GM12878 (cell line): ENCODE data around the gene SPI1. TPM values are rescaled to one million over a fixed set of nuclear protein-coding genes. Genes with fewer than 3 reads are reported as not detected.

Experiments
- ATAC-seq: fragments of 200-7000 bp; cut with Tn5 transposase; 3 replicates; pipeline ENCODE4 v1.9.1; 2020; ENCODE audit warnings: mild to moderate bottlenecking, moderate library complexity
- BruUV-seq: library from RNA; stranded (reverse); fragments of 400-500 nt; replicated peaks from 2 replicates; lab custom pipeline; 2021; lab: Mats Ljungman, UMichigan
- CTCF ChIA-PET: fragments of 300-600 bp; sonication (Branson Sonifier 250); formaldehyde crosslinking; extraction: SDS; loops from one replicate; lab custom pipeline; 2021; ENCODE audit warnings: inconsistent platforms; lab: Yijun Ruan, JAX
- POLR2A ChIA-PET: fragments of 350-600 bp; formaldehyde crosslinking; extraction: SDS; loops from one replicate; lab custom pipeline; 2021; ENCODE audit warnings: inconsistent platforms; lab: Charles Lee
- RAD21 ChIA-PET: fragments of 300-600 bp; sonication (Branson Sonifier 250); formaldehyde crosslinking; loops from one replicate; lab custom pipeline; 2023; ENCODE audit warnings: antibody characterized with exemption; ENCODE audit not compliant: unreplicated experiment; lab: Charles Lee
- SMC1A ChIA-PET: fragments of 300-600 bp; sonication (Branson Sonifier 250); formaldehyde crosslinking; loops from one replicate; lab custom pipeline; 2023; ENCODE audit not compliant: unreplicated experiment, uncharacterized antibody; lab: Charles Lee
- DNase-seq: peaks from one replicate; pipeline ENCODE4 v3.0.0-alpha.2; 2011; ENCODE audit warnings: low read depth, low spot score
- FAIRE-seq: peaks from 3 replicates; lab custom pipeline; 2011; peaks lifted over from hg19 to GRCh38; lab: Jason Lieb, UNC
- H2AFZ ChIP-seq: 2 replicates; pipeline ENCODE4 v1.6.0; 2011; ENCODE audit warnings: low read depth, low read length, control low read depth; ENCODE audit not compliant: control insufficient read depth
- H3K27ac ChIP-seq: 2 replicates; pipeline ENCODE4 v1.5.1; 2011; ENCODE audit warnings: control low read depth; ENCODE audit not compliant: control insufficient read depth, insufficient read depth
- H3K27me3 ChIP-seq, 2 experiments: replicated peaks in 1 of 2; 2 replicates each; pipeline versions ENCODE4 v1.6.0 to v1.6.1; 2011; ENCODE audit warnings: low read length in 1 of 2; ENCODE audit not compliant: control insufficient read depth in 2 of 2, insufficient read depth in 2 of 2
- H3K36me3 ChIP-seq, 2 experiments: 2 replicates each; pipeline ENCODE4 v1.5.1; 2011; ENCODE audit warnings: low read length in 1 of 2; ENCODE audit not compliant: control insufficient read depth in 2 of 2, insufficient read depth in 2 of 2
- H3K4me1 ChIP-seq: 2 replicates; pipeline ENCODE4 v1.6.1; 2011; ENCODE audit warnings: mild to moderate bottlenecking, low read length, moderate library complexity, mixed read lengths; ENCODE audit not compliant: control insufficient read depth, insufficient read depth
- H3K4me2 ChIP-seq: 2 replicates; pipeline ENCODE4 v1.6.0; 2011; ENCODE audit warnings: control low read depth; ENCODE audit not compliant: control insufficient read depth, insufficient read depth
- H3K4me3 ChIP-seq: fragments of 200-600 bp; sonication (generic); 2 replicates; pipeline ENCODE4 v1.5.1; 2016
- H3K79me2 ChIP-seq: 2 replicates; pipeline ENCODE4 v1.6.0; 2011; ENCODE audit warnings: low read length; ENCODE audit not compliant: control insufficient read depth, insufficient read depth
- H3K9ac ChIP-seq: 2 replicates; pipeline ENCODE4 v1.8.0; 2011; ENCODE audit warnings: low read length, control low read depth, mixed read lengths; ENCODE audit not compliant: control insufficient read depth, insufficient read depth
- H3K9me3 ChIP-seq: replicated peaks from 3 replicates; pipeline ENCODE4 v1.5.1; 2011; ENCODE audit warnings: mild to moderate bottlenecking, low read length; ENCODE audit not compliant: control insufficient read depth, insufficient read depth
- H4K20me1 ChIP-seq: 2 replicates; pipeline ENCODE4 v1.6.0; 2011; ENCODE audit not compliant: control insufficient read depth, insufficient read depth
- BRCA1 ChIP-seq: IDR thresholded peaks from 2 replicates; pipeline ENCODE4 v1.6.1; 2011; ENCODE audit warnings: low read depth, low read length, improper control_type of control experiment
- CREB1 ChIP-seq: IDR thresholded peaks from 2 replicates; pipeline ENCODE4 v1.6.1; 2012; ENCODE audit warnings: low read depth, mild to moderate bottlenecking, inconsistent platforms
- EED ChIP-seq: sonication (generic); IDR thresholded peaks from 2 replicates; pipeline ENCODE4 v1.6.1; 2016; ENCODE audit warnings: antibody characterized with exemption, low read depth
- FOXM1 ChIP-seq: IDR thresholded peaks from 2 replicates; pipeline ENCODE4 v1.6.1; 2012; ENCODE audit warnings: low read depth, mild to moderate bottlenecking, inconsistent platforms, low read length, moderate library complexity
- HDAC2 ChIP-seq: fragments of 200-600 bp; sonication (generic); IDR thresholded peaks from 2 replicates; pipeline ENCODE4 v1.6.1; 2017
- LARP7 ChIP-seq: fragments of 450-650 bp; IDR thresholded peaks from 2 replicates; pipeline ENCODE4 v1.6.1; 2017; ENCODE audit warnings: mild to moderate bottlenecking
- MEF2B ChIP-seq: fragments of 450-650 bp; IDR thresholded peaks from 2 replicates; pipeline ENCODE4 v1.6.1; 2018; ENCODE audit warnings: mild to moderate bottlenecking, moderate library complexity; ENCODE audit not compliant: partially characterized antibody, poor library complexity, severe bottlenecking
- NR2C2 ChIP-seq: IDR thresholded peaks from 2 replicates; pipeline ENCODE4 v1.6.1; 2011; ENCODE audit warnings: borderline replicate concordance, low read depth; ENCODE audit not compliant: control insufficient read depth, insufficient read length
- NR2F1 ChIP-seq: fragments of 450-650 bp; conservative IDR thresholded peaks from 2 replicates; pipeline ENCODE4 v1.6.1; 2017; ENCODE audit warnings: mild to moderate bottlenecking
- SMARCA5 ChIP-seq: fragments of 450-650 bp; IDR thresholded peaks from 2 replicates; pipeline ENCODE4 v1.6.1; 2017; ENCODE audit warnings: mild to moderate bottlenecking
- STAT3 ChIP-seq: IDR thresholded peaks from 2 replicates; pipeline ENCODE4 v1.6.1; 2011; ENCODE audit warnings: low read depth, low read length, improper control_type of control experiment
- SUZ12 ChIP-seq: fragments of 200-600 bp; sonication (generic); IDR thresholded peaks from one replicate; pipeline ENCODE4 v1.6.1; 2018; ENCODE audit warnings: antibody characterized with exemption, mild to moderate bottlenecking; ENCODE audit not compliant: unreplicated experiment
- ZNF384 ChIP-seq: IDR thresholded peaks from 2 replicates; pipeline ENCODE4 v1.6.1; 2012; ENCODE audit warnings: low read depth, mild to moderate bottlenecking, low read length, improper control_type of control experiment, borderline replicate concordance
- WGBS: methylation state at CpG from one replicate; pipeline ENCODE4 v1.1.6; 2016; ENCODE audit warnings: low lambda C conversion rate; ENCODE audit not compliant: insufficient replicate concordance, insufficient coverage; ENCODE audit errors: missing lambda C conversion rate; 5-methylcytosine and 5-hydroxymethylcytosine counted together
- in situ Hi-C: fragments of 300-500 bp; cut with MboI; formaldehyde crosslinking; loops from 9 replicates; pipeline ENCODE4 v1.14.3; 2018; ENCODE audit warnings: mixed read lengths
- intact Hi-C: fragments of 100-400 bp; cut with micrococcal nuclease; formaldehyde crosslinking; loops from one replicate; pipeline ENCODE4 v1.14.2; 2022; ENCODE audit not compliant: unreplicated experiment
- polyA plus RNA-seq, 11 experiments: library from polyadenylated mRNA; depleted of rRNA in 4 of 11; unstranded in 6 of 11; stranded (reverse) in 5 of 11; fragments of >200 nt; fragmentation: Nextera tagmentation in 4 of 11; fragmentation: Illumina TruSeq in 1 of 11; extraction: Ambion mirVana in 4 of 11; extraction: Trizol in 1 of 11; gene quantifications; 1 replicate in 1 of 11; 2 replicates in 10 of 11; pipeline versions ENCODE4 v1.2.1 to v1.2.3, GENCODE V29; 2011 to 2016; ENCODE audit warnings: inconsistent platforms in 2 of 11, missing spikeins in 2 of 11, low read depth in 1 of 11
- total RNA-seq, 4 experiments: library from RNA; depleted of rRNA in 3 of 4; stranded (reverse); fragments of >200 nt in 3 of 4; fragmentation: Illumina TruSeq in 1 of 4; extraction: Trizol in 1 of 4; gene quantifications; 2 replicates each; pipeline versions ENCODE4 v1.2.1 to v1.2.3, GENCODE V29; 2013 to 2021
- TF ChIP-seq, protein P1 (sequence below): fragments of 450-650 bp; IDR thresholded peaks from 2 replicates; pipeline ENCODE4 v1.6.1; 2016; ENCODE audit warnings: mild to moderate bottlenecking
- TF ChIP-seq, protein P2 (sequence below): IDR thresholded peaks from 2 replicates; pipeline ENCODE4 v1.6.1; 2011; ENCODE audit warnings: low read depth, low read length, improper control_type of control experiment, borderline replicate concordance
- TF ChIP-seq, protein P3 (sequence below): IDR thresholded peaks from 2 replicates; pipeline ENCODE4 v1.6.1; 2012; ENCODE audit warnings: low read depth, low read length, improper control_type of control experiment
- TF ChIP-seq, protein P4 (sequence below): fragments of 450-650 bp; IDR thresholded peaks from 2 replicates; pipeline ENCODE4 v1.6.1; 2017; ENCODE audit warnings: mild to moderate bottlenecking, moderate library complexity

Gene SPI1
- total and polyA plus RNA-seq, 10 of the 15 experiments (the other 5 are each of a cell fraction or from before 2014, with no cell fraction given), result 0.05 to 31.1 (median 9.7) TPM

DNA sequence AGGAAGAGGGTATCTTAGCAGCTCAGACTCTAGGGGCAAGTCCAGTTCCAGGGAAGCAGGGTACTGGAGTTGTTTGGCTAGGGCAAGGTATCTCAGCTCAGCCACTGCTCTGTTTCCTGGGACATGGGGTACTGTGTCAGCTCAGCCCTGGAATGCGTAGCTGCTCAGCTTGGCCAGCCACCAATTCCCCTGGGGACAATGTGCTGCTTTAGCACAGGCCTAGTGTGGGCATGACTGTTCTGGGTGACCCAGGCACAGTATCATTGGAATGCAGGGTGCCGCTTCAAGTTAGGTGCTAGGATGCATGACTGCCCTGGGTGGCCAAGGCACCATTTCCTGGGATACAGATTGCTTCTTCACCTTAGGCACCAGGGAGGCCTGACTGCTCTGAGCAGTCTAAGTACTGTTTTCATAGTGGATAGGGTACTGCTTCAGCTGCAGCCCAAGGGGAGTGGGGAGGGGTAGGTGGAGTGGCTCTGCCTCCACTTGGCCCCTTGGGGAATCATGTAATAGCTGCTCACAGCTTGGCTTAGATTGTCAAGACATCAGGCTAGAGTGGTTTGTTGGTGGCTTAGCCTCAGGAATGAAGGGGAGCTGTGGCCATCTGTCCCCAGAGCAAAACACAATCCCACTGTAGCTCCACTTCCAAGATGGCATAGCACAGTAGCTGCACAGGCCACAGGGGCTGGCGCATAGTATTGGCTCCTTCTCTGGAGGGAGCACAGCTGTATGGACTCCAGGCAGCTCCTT is 72.4 kb downstream of the SPI1 start:
- peaks cover 14 to 35% of the 10 kb centered on the region in 2 experiments; a peak in 3 of 4 replicates for H3K36me3 ChIP-seq
- DNase-seq, result no peak
- H2AFZ ChIP-seq, result no peak overlapping the region
- no peaks in the 10 kb centered on the region for H3K79me2 ChIP-seq
- in situ Hi-C loops, result no loop called here
- TF ChIP-seq, protein P1, sequence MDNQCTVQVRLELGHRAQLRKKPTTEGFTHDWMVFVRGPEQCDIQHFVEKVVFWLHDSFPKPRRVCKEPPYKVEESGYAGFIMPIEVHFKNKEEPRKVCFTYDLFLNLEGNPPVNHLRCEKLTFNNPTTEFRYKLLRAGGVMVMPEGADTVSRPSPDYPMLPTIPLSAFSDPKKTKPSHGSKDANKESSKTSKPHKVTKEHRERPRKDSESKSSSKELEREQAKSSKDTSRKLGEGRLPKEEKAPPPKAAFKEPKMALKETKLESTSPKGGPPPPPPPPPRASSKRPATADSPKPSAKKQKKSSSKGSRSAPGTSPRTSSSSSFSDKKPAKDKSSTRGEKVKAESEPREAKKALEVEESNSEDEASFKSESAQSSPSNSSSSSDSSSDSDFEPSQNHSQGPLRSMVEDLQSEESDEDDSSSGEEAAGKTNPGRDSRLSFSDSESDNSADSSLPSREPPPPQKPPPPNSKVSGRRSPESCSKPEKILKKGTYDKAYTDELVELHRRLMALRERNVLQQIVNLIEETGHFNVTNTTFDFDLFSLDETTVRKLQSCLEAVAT, result no peak
- no peak for TF ChIP-seq NR2F1
- TF ChIP-seq, protein P2, sequence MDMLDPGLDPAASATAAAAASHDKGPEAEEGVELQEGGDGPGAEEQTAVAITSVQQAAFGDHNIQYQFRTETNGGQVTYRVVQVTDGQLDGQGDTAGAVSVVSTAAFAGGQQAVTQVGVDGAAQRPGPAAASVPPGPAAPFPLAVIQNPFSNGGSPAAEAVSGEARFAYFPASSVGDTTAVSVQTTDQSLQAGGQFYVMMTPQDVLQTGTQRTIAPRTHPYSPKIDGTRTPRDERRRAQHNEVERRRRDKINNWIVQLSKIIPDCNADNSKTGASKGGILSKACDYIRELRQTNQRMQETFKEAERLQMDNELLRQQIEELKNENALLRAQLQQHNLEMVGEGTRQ, result no peak
- no peak for TF ChIP-seq FOXM1
- TF ChIP-seq CREB1, result no peak
- no peak for TF ChIP-seq STAT3
- TF ChIP-seq, protein P3, sequence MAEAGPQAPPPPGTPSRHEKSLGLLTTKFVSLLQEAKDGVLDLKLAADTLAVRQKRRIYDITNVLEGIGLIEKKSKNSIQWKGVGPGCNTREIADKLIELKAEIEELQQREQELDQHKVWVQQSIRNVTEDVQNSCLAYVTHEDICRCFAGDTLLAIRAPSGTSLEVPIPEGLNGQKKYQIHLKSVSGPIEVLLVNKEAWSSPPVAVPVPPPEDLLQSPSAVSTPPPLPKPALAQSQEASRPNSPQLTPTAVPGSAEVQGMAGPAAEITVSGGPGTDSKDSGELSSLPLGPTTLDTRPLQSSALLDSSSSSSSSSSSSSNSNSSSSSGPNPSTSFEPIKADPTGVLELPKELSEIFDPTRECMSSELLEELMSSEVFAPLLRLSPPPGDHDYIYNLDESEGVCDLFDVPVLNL, result no peak
- no peak for TF ChIP-seq MEF2B
- TF ChIP-seq HDAC2, result no peak
- no peak for TF ChIP-seq BRCA1
- no peak for TF ChIP-seq SUZ12
- no peak for TF ChIP-seq ZNF384
- TF ChIP-seq NR2C2, result no peak
- TF ChIP-seq SMARCA5, result no peak
- no peak for TF ChIP-seq EED
- TF ChIP-seq LARP7, result no peak
- TF ChIP-seq, protein P4, sequence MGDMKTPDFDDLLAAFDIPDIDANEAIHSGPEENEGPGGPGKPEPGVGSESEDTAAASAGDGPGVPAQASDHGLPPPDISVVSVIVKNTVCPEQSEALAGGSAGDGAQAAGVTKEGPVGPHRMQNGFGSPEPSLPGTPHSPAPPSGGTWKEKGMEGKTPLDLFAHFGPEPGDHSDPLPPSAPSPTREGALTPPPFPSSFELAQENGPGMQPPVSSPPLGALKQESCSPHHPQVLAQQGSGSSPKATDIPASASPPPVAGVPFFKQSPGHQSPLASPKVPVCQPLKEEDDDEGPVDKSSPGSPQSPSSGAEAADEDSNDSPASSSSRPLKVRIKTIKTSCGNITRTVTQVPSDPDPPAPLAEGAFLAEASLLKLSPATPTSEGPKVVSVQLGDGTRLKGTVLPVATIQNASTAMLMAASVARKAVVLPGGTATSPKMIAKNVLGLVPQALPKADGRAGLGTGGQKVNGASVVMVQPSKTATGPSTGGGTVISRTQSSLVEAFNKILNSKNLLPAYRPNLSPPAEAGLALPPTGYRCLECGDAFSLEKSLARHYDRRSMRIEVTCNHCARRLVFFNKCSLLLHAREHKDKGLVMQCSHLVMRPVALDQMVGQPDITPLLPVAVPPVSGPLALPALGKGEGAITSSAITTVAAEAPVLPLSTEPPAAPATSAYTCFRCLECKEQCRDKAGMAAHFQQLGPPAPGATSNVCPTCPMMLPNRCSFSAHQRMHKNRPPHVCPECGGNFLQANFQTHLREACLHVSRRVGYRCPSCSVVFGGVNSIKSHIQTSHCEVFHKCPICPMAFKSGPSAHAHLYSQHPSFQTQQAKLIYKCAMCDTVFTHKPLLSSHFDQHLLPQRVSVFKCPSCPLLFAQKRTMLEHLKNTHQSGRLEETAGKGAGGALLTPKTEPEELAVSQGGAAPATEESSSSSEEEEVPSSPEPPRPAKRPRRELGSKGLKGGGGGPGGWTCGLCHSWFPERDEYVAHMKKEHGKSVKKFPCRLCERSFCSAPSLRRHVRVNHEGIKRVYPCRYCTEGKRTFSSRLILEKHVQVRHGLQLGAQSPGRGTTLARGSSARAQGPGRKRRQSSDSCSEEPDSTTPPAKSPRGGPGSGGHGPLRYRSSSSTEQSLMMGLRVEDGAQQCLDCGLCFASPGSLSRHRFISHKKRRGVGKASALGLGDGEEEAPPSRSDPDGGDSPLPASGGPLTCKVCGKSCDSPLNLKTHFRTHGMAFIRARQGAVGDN, result no peak
- H3K9me3 ChIP-seq, result no peaks in the 10 kb centered on the region; the same call in none of the 3 replicates
- H3K4me1 ChIP-seq, result no peaks in the 10 kb centered on the region
- ATAC-seq, result no peak
- ChIA-PET CTCF (no interaction called here), SMC1A (interaction anchor here (0.9 kb wide), 1 partner anchor 416 kb away, joined by 3 read pairs; no protein-coding TSS in a partner anchor), RAD21 (no interaction called here), POLR2A (interaction anchor here (0.6 kb wide), 2 partner anchors 29 to 105 kb away, joined by 3 to 4 read pairs; no protein-coding TSS in a partner anchor)
- no peak overlapping the region for H3K9ac ChIP-seq
- no peaks in the 10 kb centered on the region for H3K27me3 ChIP-seq
- H3K4me3 ChIP-seq, result no peak overlapping the region
- H3K4me2 ChIP-seq, result no peak overlapping the region
- WGBS, result 83% methylated on average over 3 of the region's 3 CpGs
- no TSS peak for BruUV-seq
- no peak overlapping the region for H3K27ac ChIP-seq
- intact Hi-C loops, result no loop called here
- no peaks in the 10 kb centered on the region for H4K20me1 ChIP-seq
- no peak for FAIRE-seq
